Left lung (tissue), 10 donors: ENCODE data around the gene DCBLD2. TPM values are rescaled to one million over a fixed set of nuclear protein-coding genes. Genes with fewer than 3 reads are reported as not detected.
A peak's percentile ranks its signal among the peaks of the same experiment; 100 is the strongest.

ENCODE experiments used
- ATAC-seq: fragments of 200-7000 bp; cut with Tn5 transposase; one replicate; pipeline ENCODE4 v1.9.1; 2020; ENCODE audit warnings: moderate library complexity
- DNase-seq, 4 donors: peaks; one replicate each; pipeline ENCODE4 v3.0.0-alpha.2; 2013 to 2020
- H3K27ac ChIP-seq, 2 donors: fragments of 200-600 bp; sonication (generic) in 1 of 2; one replicate each; pipeline versions ENCODE4 v1.5.0 to v1.8.0; 2020 to 2021
- H3K27me3 ChIP-seq, 2 donors: fragments of 200-600 bp; sonication (generic) in 1 of 2; one replicate each; pipeline versions ENCODE4 v1.5.0 to v1.8.0; 2020 to 2021
- H3K36me3 ChIP-seq, 2 donors: fragments of 200-600 bp; sonication (generic) in 1 of 2; one replicate each; pipeline versions ENCODE4 v1.5.0 to v1.8.0; 2020 to 2021
- H3K4me1 ChIP-seq, 2 donors: fragments of 200-600 bp; one replicate each; pipeline ENCODE4 v1.8.0; 2021
- H3K4me3 ChIP-seq, 2 donors: fragments of 200-600 bp; sonication (generic) in 1 of 2; one replicate each; pipeline versions ENCODE4 v1.5.0 to v1.8.0; 2020 to 2021; ENCODE audit warnings: mild to moderate bottlenecking in 1 of 2
- H3K9me3 ChIP-seq, 2 donors: fragments of 200-600 bp; sonication (generic) in 1 of 2; one replicate each; pipeline versions ENCODE4 v1.5.0 to v1.8.0; 2020 to 2021
- CTCF ChIP-seq, 2 donors: fragments of 200-600 bp; sonication (generic) in 1 of 2; IDR thresholded peaks; one replicate each; pipeline versions ENCODE4 v1.5.0 to v1.8.0; 2021; ENCODE audit warnings: antibody characterized with exemption in 2 of 2
- intact Hi-C, 2 donors: fragments of 100-400 bp; cut with DNase I; formaldehyde crosslinking; loops; one replicate each; pipeline versions ENCODE4 v1.11.2 to v1.14.2; 2022
- polyA plus RNA-seq, 6 donors: library from polyadenylated mRNA; unstranded; fragments of 120-200 nt; gene quantifications; one replicate each; pipeline ENCODE4 v1.2.1, GENCODE V29; 2013; ENCODE audit not compliant: insufficient read length in 6 of 6
- total RNA-seq, 2 donors: library from RNA; stranded (reverse); fragmentation: NEBNext Ultra II Directional; extraction: Animal tissue kit (Norgen Biotek cat#: 25700); gene quantifications; one replicate each; pipeline ENCODE4 v1.2.1, GENCODE V29; 2021
- donor health status: DM: no; HTN: yes; CAD: no.
- donor health status: DM: no; HTN: no; CAD: no.

Gene DCBLD2
- total and polyA plus RNA-seq, 8 donors, result 44.8 to 92.4 (median 69.3) TPM

GRCh38 chr3:98812851-98813374 lies 88.6 kb downstream of the DCBLD2 start:
- no peaks in the 10 kb centered on the region for H3K27me3 ChIP-seq
- H3K36me3 ChIP-seq, result no peaks in the 10 kb centered on the region
- peaks cover 0 to 7% of the 10 kb centered on the region in 2 donors for H3K4me1 ChIP-seq
- ATAC-seq (peak; percentile 81), DNase-seq (peak in 3 of 4 donors; percentile 13 to 43 (median 15))
- intact Hi-C loops, result no loop called here
- H3K27ac ChIP-seq, result no peak overlapping the region
- peak; percentile 62 to 69 for TF ChIP-seq CTCF (IDR thresholded peaks at IDR 0.05)
- H3K9me3 ChIP-seq, result no peaks in the 10 kb centered on the region
- no peak overlapping the region for H3K4me3 ChIP-seq

- H3K27ac ChIP-seq, result no peak overlapping the region
- H3K36me3 ChIP-seq, result peaks cover 0 to 14% of the 10 kb centered on the region in 2 donors
- intact Hi-C loops, result no loop called here
- H3K9me3 ChIP-seq, result no peaks in the 10 kb centered on the region
- no peak for TF ChIP-seq CTCF (IDR thresholded peaks at IDR 0.05)
- ATAC-seq, result peak; percentile 47
- H3K4me1 ChIP-seq, result peaks cover 0 to 7% of the 10 kb centered on the region in 2 donors
- no peak for DNase-seq
- H3K4me3 ChIP-seq, result no peak overlapping the region
- H3K27me3 ChIP-seq, result no peaks in the 10 kb centered on the region
These were observed 90.4 kb downstream of the DCBLD2 start for GRCh38 chr3:98811048-98811447.

- peaks cover 0 to 7% of the 10 kb centered on the region in 2 donors for H3K4me1 ChIP-seq
- H3K9me3 ChIP-seq, result no peaks in the 10 kb centered on the region
- no peak for TF ChIP-seq CTCF (IDR thresholded peaks at IDR 0.05)
- no peak overlapping the region for H3K27ac ChIP-seq
- peaks cover 0 to 21% of the 10 kb centered on the region in 2 donors for H3K36me3 ChIP-seq
- no peaks in the 10 kb centered on the region for H3K27me3 ChIP-seq
- intact Hi-C loops, result loop anchor here in 1 of 2 donors (5.0 kb wide), 1 partner anchor 207 kb away; no protein-coding TSS in a partner anchor
- no peak overlapping the region for H3K4me3 ChIP-seq
- ATAC-seq, result peak; percentile 29
- peak in 1 of 4 donors; percentile 13 for DNase-seq
These were observed 91.9 kb downstream of the DCBLD2 start for GRCh38 chr3:98809557-98809956.

- peaks cover 0 to 21% of the 10 kb centered on the region in 2 donors for H3K36me3 ChIP-seq
- no peak for TF ChIP-seq CTCF (IDR thresholded peaks at IDR 0.05)
- H3K9me3 ChIP-seq, result no peaks in the 10 kb centered on the region
- H3K27me3 ChIP-seq, result no peaks in the 10 kb centered on the region
- intact Hi-C loops, result loop anchor here in 1 of 2 donors (5.0 kb wide), 1 partner anchor 206 kb away; no protein-coding TSS in a partner anchor
- H3K4me1 ChIP-seq, result peaks cover 0 to 7% of the 10 kb centered on the region in 2 donors
- no peak overlapping the region for H3K4me3 ChIP-seq
- no peak overlapping the region for H3K27ac ChIP-seq
- DNase-seq, result no peak
- no peak for ATAC-seq
These were observed 93.4 kb downstream of the DCBLD2 start for GRCh38 chr3:98808071-98808470.

- no peaks in the 10 kb centered on the region for H3K27me3 ChIP-seq
- no peak for TF ChIP-seq CTCF (IDR thresholded peaks at IDR 0.05)
- ATAC-seq (no peak), DNase-seq (no peak)
- H3K4me3 ChIP-seq, result no peak overlapping the region
- H3K36me3 ChIP-seq, result peaks cover 0 to 21% of the 10 kb centered on the region in 2 donors
- no peaks in the 10 kb centered on the region for H3K9me3 ChIP-seq
- H3K27ac ChIP-seq, result no peak overlapping the region
- intact Hi-C loops, result loop anchor here in 1 of 2 donors (5.0 kb wide), 1 partner anchor 205 kb away; no protein-coding TSS in a partner anchor
- H3K4me1 ChIP-seq, result peaks cover 0 to 7% of the 10 kb centered on the region in 2 donors
These were observed 93.9 kb downstream of the DCBLD2 start for GRCh38 chr3:98807561-98807960.
